Epithelial cell of proximal tubule (primary cell): ENCODE data around the gene GAPDHS. TPM values are rescaled to one million over a fixed set of nuclear protein-coding genes. Genes with fewer than 3 reads are reported as not detected.

ENCODE experiments used
- DNase-seq: peaks from one replicate; pipeline ENCODE4 v3.0.0-alpha.2; 2011; ENCODE audit warnings: low read depth
- H3K4me3 ChIP-seq: 2 replicates; pipeline ENCODE4 v1.5.1; 2011; ENCODE audit warnings: low read depth, mild to moderate bottlenecking, low read length
- total RNA-seq: library from RNA; depleted of rRNA; stranded (reverse); fragments of >200 nt; gene quantifications from 2 replicates; pipeline ENCODE4 v1.2.3, GENCODE V29; 2015
- TF ChIP-seq, protein P1 (sequence below): conservative IDR thresholded peaks from 2 replicates; pipeline ENCODE4 v1.5.1; 2012; ENCODE audit warnings: low read depth, mild to moderate bottlenecking, low read length

The GAPDHS gene
- total RNA-seq, 1 donor from 2014 or later = not detected

- TF ChIP-seq, protein P1, sequence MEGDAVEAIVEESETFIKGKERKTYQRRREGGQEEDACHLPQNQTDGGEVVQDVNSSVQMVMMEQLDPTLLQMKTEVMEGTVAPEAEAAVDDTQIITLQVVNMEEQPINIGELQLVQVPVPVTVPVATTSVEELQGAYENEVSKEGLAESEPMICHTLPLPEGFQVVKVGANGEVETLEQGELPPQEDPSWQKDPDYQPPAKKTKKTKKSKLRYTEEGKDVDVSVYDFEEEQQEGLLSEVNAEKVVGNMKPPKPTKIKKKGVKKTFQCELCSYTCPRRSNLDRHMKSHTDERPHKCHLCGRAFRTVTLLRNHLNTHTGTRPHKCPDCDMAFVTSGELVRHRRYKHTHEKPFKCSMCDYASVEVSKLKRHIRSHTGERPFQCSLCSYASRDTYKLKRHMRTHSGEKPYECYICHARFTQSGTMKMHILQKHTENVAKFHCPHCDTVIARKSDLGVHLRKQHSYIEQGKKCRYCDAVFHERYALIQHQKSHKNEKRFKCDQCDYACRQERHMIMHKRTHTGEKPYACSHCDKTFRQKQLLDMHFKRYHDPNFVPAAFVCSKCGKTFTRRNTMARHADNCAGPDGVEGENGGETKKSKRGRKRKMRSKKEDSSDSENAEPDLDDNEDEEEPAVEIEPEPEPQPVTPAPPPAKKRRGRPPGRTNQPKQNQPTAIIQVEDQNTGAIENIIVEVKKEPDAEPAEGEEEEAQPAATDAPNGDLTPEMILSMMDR = no peak
- no peak overlapping the region for H3K4me3 ChIP-seq
- no peak for DNase-seq
These were observed 1.7 kb downstream of the GAPDHS start for GRCh38 chr19:35534803-35535480.

- no peak for DNase-seq
- TF ChIP-seq, protein P1 = no peak
- H3K4me3 ChIP-seq = no peak overlapping the region
These were observed 6.1 kb downstream of the GAPDHS start for GRCh38 chr19:35539314-35539713.

GRCh38 chr19:35539850-35540249 lies 6.6 kb downstream of the GAPDHS start:
- TF ChIP-seq, protein P1 = no peak
- DNase-seq = no peak
- H3K4me3 ChIP-seq = no peak overlapping the region

DNA sequence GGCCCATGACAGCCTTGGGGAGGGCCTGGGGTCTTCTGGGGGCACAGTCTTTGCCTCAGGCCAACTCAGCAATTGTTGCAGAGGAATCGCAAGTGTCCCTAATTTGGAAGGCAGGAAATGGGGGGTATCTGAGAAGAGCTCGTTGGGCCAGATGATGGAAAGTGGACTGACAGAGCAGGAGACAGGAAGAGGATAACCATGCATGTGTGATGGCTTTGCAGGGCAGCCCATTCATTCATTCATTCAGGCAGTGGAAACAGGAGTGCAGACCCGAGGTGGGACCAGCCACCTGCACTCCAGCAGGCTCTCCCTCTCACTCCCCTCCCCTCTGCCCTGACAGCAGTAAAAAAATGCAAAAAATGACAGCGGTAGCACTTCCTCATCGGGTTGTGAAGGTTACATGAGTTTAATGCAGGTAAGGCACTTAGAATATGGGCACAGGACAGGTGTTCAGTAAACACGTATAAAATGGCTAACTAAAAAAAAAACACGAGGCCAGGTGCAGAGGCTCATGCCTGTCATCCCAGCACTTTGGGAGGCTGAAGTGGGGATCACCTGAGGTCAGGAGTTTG lies 7.2 kb downstream of the GAPDHS start:
- no peak for DNase-seq
- TF ChIP-seq, protein P1 = no peak
- H3K4me3 ChIP-seq = no peak overlapping the region

DNA sequence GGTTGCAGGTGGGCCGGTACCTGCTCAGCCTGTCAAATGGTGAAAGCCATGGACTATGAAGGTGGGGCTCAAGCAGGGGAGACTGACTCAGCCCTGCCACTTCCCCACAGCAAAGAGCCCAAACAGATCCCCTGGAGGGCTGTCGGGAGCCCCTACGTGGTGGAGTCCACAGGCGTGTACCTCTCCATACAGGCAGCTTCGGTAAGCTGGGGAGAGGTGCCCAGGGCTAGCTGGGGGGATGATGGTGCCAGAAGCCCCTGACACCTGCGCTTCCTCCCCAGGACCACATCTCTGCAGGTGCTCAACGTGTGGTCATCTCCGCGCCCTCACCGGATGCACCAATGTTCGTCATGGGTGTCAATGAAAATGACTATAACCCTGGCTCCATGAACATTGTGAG lies 9.0 kb downstream of the GAPDHS start:
- H3K4me3 ChIP-seq = no peak overlapping the region
- TF ChIP-seq, protein P1 = no peak
- no peak for DNase-seq

DNA sequence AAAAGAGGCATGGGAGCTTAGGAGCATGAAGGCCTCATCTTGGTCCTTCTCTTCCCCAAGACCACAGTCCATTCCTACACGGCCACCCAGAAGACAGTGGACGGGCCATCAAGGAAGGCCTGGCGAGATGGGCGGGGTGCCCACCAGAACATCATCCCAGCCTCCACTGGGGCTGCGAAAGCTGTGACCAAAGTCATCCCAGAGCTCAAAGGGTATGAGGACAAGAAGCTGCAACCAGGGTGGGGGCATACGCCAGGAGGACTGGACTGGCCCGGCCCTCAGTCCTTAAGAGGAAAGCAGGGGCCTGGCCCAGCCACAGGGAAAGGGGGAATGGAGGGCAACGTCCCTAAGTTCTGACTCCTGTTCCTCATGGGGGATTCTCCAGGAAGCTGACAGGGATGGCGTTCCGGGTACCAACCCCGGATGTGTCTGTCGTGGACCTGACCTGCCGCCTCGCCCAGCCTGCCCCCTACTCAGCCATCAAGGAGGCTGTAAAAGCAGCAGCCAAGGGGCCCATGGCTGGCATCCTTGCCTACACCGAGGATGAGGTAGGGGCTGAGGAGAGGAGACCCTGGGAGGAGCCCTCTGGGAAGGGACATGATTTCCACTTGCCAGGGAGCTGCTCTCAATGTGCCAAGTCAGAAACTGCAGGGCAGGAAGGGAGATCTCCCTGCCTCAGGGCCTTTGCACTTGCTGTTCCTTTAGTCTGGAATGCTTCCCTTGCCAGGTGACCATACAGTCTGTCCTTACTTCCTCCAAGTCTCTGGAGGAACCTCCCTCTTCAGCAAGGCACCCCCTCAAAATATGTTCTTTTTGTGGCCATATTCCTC lies 10.2 kb downstream of the GAPDHS start:
- TF ChIP-seq, protein P1 = no peak
- H3K4me3 ChIP-seq = no peak overlapping the region
- DNase-seq = no peak
